HUES64 (cell line): ENCODE measurements around the gene PIM3.

Experiments
- H3K27ac ChIP-seq: 2 replicates; pipeline ENCODE4 v1.7.0; 2013; ENCODE audit warnings: low read depth, low read length, inconsistent platforms
- H3K27me3 ChIP-seq: 2 replicates; pipeline ENCODE4 v1.6.1; 2013; ENCODE audit warnings: mild to moderate bottlenecking, low read length; ENCODE audit not compliant: insufficient read depth
- H3K36me3 ChIP-seq: 2 replicates; pipeline ENCODE4 v1.6.1; 2013; ENCODE audit warnings: mild to moderate bottlenecking, low read length; ENCODE audit not compliant: insufficient read depth
- H3K4me1 ChIP-seq: 2 replicates; pipeline ENCODE4 v1.6.1; 2013; ENCODE audit warnings: mild to moderate bottlenecking, low read length, moderate library complexity; ENCODE audit not compliant: insufficient read depth
- H3K4me3 ChIP-seq: 2 replicates; pipeline ENCODE4 v1.5.1; 2013; ENCODE audit warnings: mild to moderate bottlenecking, low read length, moderate library complexity
- H3K9ac ChIP-seq: 2 replicates; pipeline ENCODE4 v1.6.1; 2013; ENCODE audit warnings: mild to moderate bottlenecking, low read depth, low read length
- H3K9me3 ChIP-seq: 2 replicates; pipeline ENCODE4 v1.6.1; 2013; ENCODE audit warnings: low read depth, low read length; ENCODE audit not compliant: insufficient read depth
- WGBS: fragments of 150-250, 120-280 bp; methylation state at CpG from one replicate; pipeline ENCODE4 v1.1.7; 2013; ENCODE audit warnings: missing lambda C conversion rate; 5-methylcytosine and 5-hydroxymethylcytosine counted together

PIM3 gene

GRCh38 chr22:49920859-49921258 is 39.7 kb upstream of the PIM3 start:
- Histone ChIP-seq H3K9ac (no peak overlapping the region), H3K4me1 (no peaks in the 10 kb centered on the region)
- WGBS: 91% methylated on average over 18 of the region's 18 CpGs

GRCh38 chr22:49921508-49922278 is 38.9 kb upstream of the PIM3 start:
- Histone ChIP-seq H3K9ac (no peak overlapping the region), H3K9me3 (no peaks in the 10 kb centered on the region), H3K27me3 (no peaks in the 10 kb centered on the region), H3K27ac (no peak overlapping the region), H3K4me3 (no peak overlapping the region), H3K4me1 (no peaks in the 10 kb centered on the region), H3K36me3 (peaks cover 20% of the 10 kb centered on the region; the same call in 1 of the 2 replicates)
- 92% methylated on average over 35 of the region's 35 CpGs for WGBS

More at GRCh38 chr22:49920859-49921258, 39.7 kb upstream of the PIM3 start:
- no peaks in the 10 kb centered on the region for H3K9me3 ChIP-seq
- no peak overlapping the region for H3K4me3 ChIP-seq
- no peaks in the 10 kb centered on the region for H3K27me3 ChIP-seq
- H3K27ac ChIP-seq: no peak overlapping the region
- H3K36me3 ChIP-seq: peaks cover 20% of the 10 kb centered on the region; the same call in 1 of the 2 replicates

- no peaks in the 10 kb centered on the region for H3K4me1 ChIP-seq
- no peak overlapping the region for H3K27ac ChIP-seq
- H3K27me3 ChIP-seq: no peaks in the 10 kb centered on the region
- peaks cover 20% of the 10 kb centered on the region; the same call in 1 of the 2 replicates for H3K36me3 ChIP-seq
- no peaks in the 10 kb centered on the region for H3K9me3 ChIP-seq
- H3K4me3 ChIP-seq: no peak overlapping the region
- WGBS: 95% methylated on average over 10 of the region's 22 CpGs
- no peak overlapping the region for H3K9ac ChIP-seq
Observed at GRCh38 chr22:49922484-49922883, 38.1 kb upstream of the PIM3 start.

- H3K27ac ChIP-seq: no peak overlapping the region
- no peak overlapping the region for H3K4me3 ChIP-seq
- H3K27me3 ChIP-seq: no peaks in the 10 kb centered on the region
- no peak overlapping the region for H3K9ac ChIP-seq
- no peaks in the 10 kb centered on the region for H3K4me1 ChIP-seq
- peaks cover 20% of the 10 kb centered on the region; the same call in 1 of the 2 replicates for H3K36me3 ChIP-seq
- no peaks in the 10 kb centered on the region for H3K9me3 ChIP-seq
- WGBS: 93% methylated on average over 24 of the region's 25 CpGs
Observed at GRCh38 chr22:49922926-49923325, 37.6 kb upstream of the PIM3 start.

- H3K9me3 ChIP-seq: no peaks in the 10 kb centered on the region
- WGBS: 82% methylated on average over 16 of the region's 16 CpGs
- no peak overlapping the region for H3K9ac ChIP-seq
- peaks cover 20% of the 10 kb centered on the region; the same call in 1 of the 2 replicates for H3K36me3 ChIP-seq
- H3K4me1 ChIP-seq: no peaks in the 10 kb centered on the region
- no peak overlapping the region for H3K4me3 ChIP-seq
- H3K27ac ChIP-seq: no peak overlapping the region
- H3K27me3 ChIP-seq: no peaks in the 10 kb centered on the region
Observed at GRCh38 chr22:49923445-49923844, 37.1 kb upstream of the PIM3 start.

- H3K4me1 ChIP-seq: no peaks in the 10 kb centered on the region
- H3K9ac ChIP-seq: no peak overlapping the region
- WGBS: 93% methylated on average over 31 of the region's 31 CpGs
- H3K4me3 ChIP-seq: no peak overlapping the region
- no peaks in the 10 kb centered on the region for H3K9me3 ChIP-seq
- peaks cover 20% of the 10 kb centered on the region; the same call in 1 of the 2 replicates for H3K36me3 ChIP-seq
- H3K27me3 ChIP-seq: peaks cover 5% of the 10 kb centered on the region
- no peak overlapping the region for H3K27ac ChIP-seq
Observed at GRCh38 chr22:49924113-49924833, 36.3 kb upstream of the PIM3 start.

GRCh38 chr22:49925525-49926128 is 34.9 kb upstream of the PIM3 start:
- 94% methylated on average over 24 of the region's 24 CpGs for WGBS
- Histone ChIP-seq H3K27ac (no peak overlapping the region), H3K9ac (no peak overlapping the region)

GRCh38 chr22:49926916-49927315 is 33.7 kb upstream of the PIM3 start:
- H3K27me3 ChIP-seq: peaks cover 22% of the 10 kb centered on the region
- H3K27ac ChIP-seq: no peak overlapping the region
- H3K4me3 ChIP-seq: no peak overlapping the region
- no peaks in the 10 kb centered on the region for H3K4me1 ChIP-seq
- H3K36me3 ChIP-seq: peaks cover 7% of the 10 kb centered on the region; the same call in 1 of the 2 replicates
- WGBS: 86% methylated on average over 18 of the region's 18 CpGs
- H3K9me3 ChIP-seq: no peaks in the 10 kb centered on the region
- H3K9ac ChIP-seq: no peak overlapping the region

More at GRCh38 chr22:49925525-49926128, 34.9 kb upstream of the PIM3 start:
- H3K4me3 ChIP-seq: no peak overlapping the region
- no peaks in the 10 kb centered on the region for H3K9me3 ChIP-seq
- H3K27me3 ChIP-seq: peaks cover 16% of the 10 kb centered on the region
- H3K36me3 ChIP-seq: peaks cover 13% of the 10 kb centered on the region; the same call in 1 of the 2 replicates
- H3K4me1 ChIP-seq: no peaks in the 10 kb centered on the region

GRCh38 chr22:49927483-49928184 is 32.9 kb upstream of the PIM3 start:
- Histone ChIP-seq H3K9me3 (no peaks in the 10 kb centered on the region), H3K36me3 (peaks cover 7% of the 10 kb centered on the region; the same call in 1 of the 2 replicates), H3K27ac (no peak overlapping the region), H3K4me3 (no peak overlapping the region), H3K27me3 (peaks cover 22% of the 10 kb centered on the region), H3K9ac (no peak overlapping the region), H3K4me1 (no peaks in the 10 kb centered on the region)
- WGBS: 90% methylated on average over 26 of the region's 26 CpGs

GRCh38 chr22:49928185-49928495 is 32.4 kb upstream of the PIM3 start:
- Histone ChIP-seq H3K9ac (no peak overlapping the region), H3K4me3 (no peak overlapping the region), H3K4me1 (no peaks in the 10 kb centered on the region), H3K27ac (no peak overlapping the region), H3K9me3 (no peaks in the 10 kb centered on the region), H3K27me3 (peaks cover 22% of the 10 kb centered on the region), H3K36me3 (peaks cover 7% of the 10 kb centered on the region; the same call in 1 of the 2 replicates)
- 89% methylated on average over 8 of the region's 8 CpGs for WGBS
